A673 (cell line): ENCODE measurements around the gene EIF3L. TPM values are rescaled to one million over a fixed set of nuclear protein-coding genes. Genes with fewer than 3 reads are reported as not detected.

Experiments
- BruUV-seq: library from RNA; stranded (reverse); fragments of 400-500 nt; replicated peaks from 2 replicates; lab custom pipeline; 2021; lab: Mats Ljungman, UMichigan
- CTCF ChIA-PET: fragments of 300-600 bp; sonication (Branson Sonifier 250); formaldehyde crosslinking; loops from one replicate; lab custom pipeline; 2022; ENCODE audit warnings: antibody characterized with exemption; lab: Charles Lee
- POLR2A ChIA-PET: fragments of 300-600 bp; sonication (Branson Sonifier 250); formaldehyde crosslinking; loops from one replicate; lab custom pipeline; 2022; ENCODE audit warnings: antibody characterized with exemption; ENCODE audit not compliant: low non-redundant PET; lab: Charles Lee
- DNase-seq: peaks from one replicate; pipeline ENCODE4 v3.0.0-alpha.2; 2015; ENCODE audit warnings: low spot score
- H3K27ac ChIP-seq: fragments of 200-600 bp; sonication (generic); 2 replicates; pipeline ENCODE4 v1.5.1; 2016; ENCODE audit warnings: mixed run types, low read depth, mild to moderate bottlenecking, mixed read lengths, antibody characterized with exemption, low read length; ENCODE audit not compliant: poor library complexity, severe bottlenecking
- H3K27me3 ChIP-seq: fragments of 200-600 bp; sonication (generic); replicated peaks from 2 replicates; pipeline ENCODE4 v1.6.1; 2017; ENCODE audit warnings: mixed run types, low read depth, mild to moderate bottlenecking, mixed read lengths, antibody characterized with exemption, low read length; ENCODE audit not compliant: insufficient read depth, poor library complexity
- H3K36me3 ChIP-seq: fragments of 200-600 bp; sonication (generic); 2 replicates; pipeline ENCODE4 v1.6.1; 2016; ENCODE audit warnings: mixed run types, mild to moderate bottlenecking, mixed read lengths, antibody characterized with exemption, low read length; ENCODE audit not compliant: insufficient read depth, poor library complexity, severe bottlenecking
- H3K4me1 ChIP-seq: fragments of 200-600 bp; sonication (generic); 2 replicates; pipeline ENCODE4 v1.6.1; 2017; ENCODE audit warnings: mixed run types, mild to moderate bottlenecking, mixed read lengths, antibody characterized with exemption, low read length; ENCODE audit not compliant: insufficient read depth, poor library complexity, severe bottlenecking
- H3K4me3 ChIP-seq: fragments of 200-600 bp; sonication (generic); 2 replicates; pipeline ENCODE4 v1.5.1; 2016; ENCODE audit warnings: low read depth, mixed run types, mild to moderate bottlenecking, mixed read lengths, low read length; ENCODE audit not compliant: poor library complexity, severe bottlenecking
- H3K9me3 ChIP-seq: fragments of 200-600 bp; sonication (generic); 2 replicates; pipeline ENCODE4 v1.6.1; 2016; ENCODE audit warnings: mixed run types, low read depth, mild to moderate bottlenecking, mixed read lengths, antibody characterized with exemption, low read length; ENCODE audit not compliant: poor library complexity, severe bottlenecking
- EZH2 ChIP-seq: fragments of 200-600 bp; sonication (generic); IDR thresholded peaks from 2 replicates; pipeline ENCODE4 v1.6.1; 2017; ENCODE audit warnings: borderline replicate concordance, low read depth, mild to moderate bottlenecking, mixed read lengths, antibody characterized with exemption, low read length; ENCODE audit not compliant: poor library complexity, severe bottlenecking
- intact Hi-C: fragments of 100-400 bp; cut with micrococcal nuclease; formaldehyde crosslinking; loops from one replicate; pipeline ENCODE4 v1.10.0; 2022; ENCODE audit not compliant: unreplicated experiment
- total RNA-seq: library from RNA; stranded (reverse); gene quantifications from 2 replicates; pipeline ENCODE4 v1.2.3, GENCODE V29; 2021
- TF ChIP-seq, protein P1 (sequence below): fragments of 300-800, 200-600 bp; sonication (generic); conservative IDR thresholded peaks from 2 replicates; pipeline ENCODE4 v1.5.1; 2017; ENCODE audit warnings: low read depth, mild to moderate bottlenecking, antibody characterized with exemption, low read length, moderate library complexity, mixed read lengths

The EIF3L gene
- total RNA-seq, 1 experiment from 2014 or later, result 492 TPM

DNA sequence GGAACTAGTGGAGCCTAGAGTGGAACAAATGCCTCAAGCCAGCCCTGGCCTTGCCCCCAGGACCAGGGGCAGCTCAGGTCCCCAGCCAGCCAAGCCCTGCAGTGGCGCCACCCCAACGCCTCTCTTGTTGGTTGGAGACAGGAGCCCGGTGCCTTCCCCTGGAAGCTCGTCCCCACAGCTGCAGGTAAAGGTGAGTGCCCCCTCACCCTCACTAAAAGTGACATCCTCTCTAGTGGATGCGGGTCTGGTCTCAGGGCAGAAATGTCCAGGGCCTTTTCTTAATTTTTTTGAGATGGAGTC, 78.4 kb downstream of the EIF3L start:
- ChIA-PET CTCF (no interaction called here), POLR2A (interaction anchor here (0.6 kb wide), 1 partner anchor 540 kb away, joined by 3 read pairs; the partner anchor contains the start of gene KDELR3)
- H3K9me3 ChIP-seq, result no peaks in the 10 kb centered on the region
- no peaks in the 10 kb centered on the region for H3K27me3 ChIP-seq
- no peak for DNase-seq
- no TSS peak for BruUV-seq
- H3K4me3 ChIP-seq, result no peak overlapping the region
- peaks cover 10% of the 10 kb centered on the region for H3K36me3 ChIP-seq
- intact Hi-C loops, result no loop called here
- H3K4me1 ChIP-seq, result no peaks in the 10 kb centered on the region
- H3K27ac ChIP-seq, result no peak overlapping the region
- TF ChIP-seq, protein P1, sequence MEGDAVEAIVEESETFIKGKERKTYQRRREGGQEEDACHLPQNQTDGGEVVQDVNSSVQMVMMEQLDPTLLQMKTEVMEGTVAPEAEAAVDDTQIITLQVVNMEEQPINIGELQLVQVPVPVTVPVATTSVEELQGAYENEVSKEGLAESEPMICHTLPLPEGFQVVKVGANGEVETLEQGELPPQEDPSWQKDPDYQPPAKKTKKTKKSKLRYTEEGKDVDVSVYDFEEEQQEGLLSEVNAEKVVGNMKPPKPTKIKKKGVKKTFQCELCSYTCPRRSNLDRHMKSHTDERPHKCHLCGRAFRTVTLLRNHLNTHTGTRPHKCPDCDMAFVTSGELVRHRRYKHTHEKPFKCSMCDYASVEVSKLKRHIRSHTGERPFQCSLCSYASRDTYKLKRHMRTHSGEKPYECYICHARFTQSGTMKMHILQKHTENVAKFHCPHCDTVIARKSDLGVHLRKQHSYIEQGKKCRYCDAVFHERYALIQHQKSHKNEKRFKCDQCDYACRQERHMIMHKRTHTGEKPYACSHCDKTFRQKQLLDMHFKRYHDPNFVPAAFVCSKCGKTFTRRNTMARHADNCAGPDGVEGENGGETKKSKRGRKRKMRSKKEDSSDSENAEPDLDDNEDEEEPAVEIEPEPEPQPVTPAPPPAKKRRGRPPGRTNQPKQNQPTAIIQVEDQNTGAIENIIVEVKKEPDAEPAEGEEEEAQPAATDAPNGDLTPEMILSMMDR, result no peak
- TF ChIP-seq EZH2, result no peak

DNA sequence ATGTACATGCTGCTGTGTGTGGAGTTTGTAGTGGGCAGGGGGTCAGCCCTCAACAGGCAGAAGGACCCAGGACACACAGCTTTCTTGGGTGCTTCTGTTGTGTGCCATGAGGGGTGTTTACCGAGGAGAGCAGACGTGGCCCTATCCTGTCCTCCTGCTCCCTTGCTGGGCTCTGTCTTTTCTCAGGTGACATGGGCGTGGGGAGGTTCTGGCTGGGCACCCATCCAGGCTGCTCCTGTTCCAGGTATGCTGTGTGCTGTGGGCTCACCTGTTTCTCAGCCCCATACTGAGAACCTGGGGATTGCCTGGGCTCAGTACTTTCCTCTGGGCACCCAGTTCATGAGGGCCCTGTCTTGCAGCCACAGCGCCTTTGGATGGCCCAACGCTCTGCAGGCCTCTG, 80.2 kb downstream of the EIF3L start:
- H3K27me3 ChIP-seq, result no peaks in the 10 kb centered on the region
- H3K4me1 ChIP-seq, result peaks cover 7% of the 10 kb centered on the region
- no peak for DNase-seq
- intact Hi-C loops, result no loop called here
- no peaks in the 10 kb centered on the region for H3K9me3 ChIP-seq
- peaks cover 14% of the 10 kb centered on the region for H3K36me3 ChIP-seq
- no peak for TF ChIP-seq EZH2
- TF ChIP-seq, protein P1, result no peak
- BruUV-seq, result no TSS peak
- no peak overlapping the region for H3K27ac ChIP-seq
- ChIA-PET CTCF (no interaction called here), POLR2A (no interaction called here)
- H3K4me3 ChIP-seq, result no peak overlapping the region

DNA sequence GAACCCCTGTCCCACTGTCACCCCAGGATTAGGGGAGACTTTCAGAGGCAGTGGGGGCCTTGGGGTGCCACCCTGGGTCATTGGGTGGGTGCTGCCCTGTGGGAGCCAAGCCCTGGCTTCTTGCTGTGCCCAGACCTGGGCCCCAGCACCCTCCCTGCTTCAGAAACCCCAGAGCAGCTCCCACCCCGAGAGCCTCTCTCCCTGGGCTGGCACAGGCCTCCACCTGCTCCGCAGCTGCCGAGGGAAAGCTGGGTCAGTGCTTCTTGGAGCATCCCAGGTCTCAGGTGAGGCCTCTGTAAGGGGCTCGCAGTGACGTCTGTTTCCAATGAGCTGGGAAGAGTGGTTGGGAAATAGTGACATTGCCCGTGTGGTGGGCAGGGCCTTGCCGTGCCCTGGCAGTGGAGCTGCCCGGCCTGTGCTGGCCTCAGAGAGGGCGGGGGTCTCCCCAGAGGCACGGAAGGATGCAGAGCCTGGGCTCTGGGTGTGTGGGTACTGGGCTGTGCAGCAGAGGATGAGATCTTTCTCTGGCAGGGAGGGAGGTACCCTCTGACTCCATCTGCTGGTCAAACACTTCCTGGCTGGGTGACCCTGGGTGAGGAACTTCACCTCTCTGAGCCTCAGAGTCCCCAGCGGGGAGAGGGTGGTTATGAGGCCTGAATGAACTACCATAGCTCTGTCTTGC, 81.2 kb downstream of the EIF3L start:
- Histone ChIP-seq H3K27ac (no peak overlapping the region), H3K9me3 (no peaks in the 10 kb centered on the region), H3K36me3 (peaks cover 14% of the 10 kb centered on the region), H3K27me3 (no peaks in the 10 kb centered on the region), H3K4me1 (peaks cover 7% of the 10 kb centered on the region), H3K4me3 (no peak overlapping the region)
- no peak for DNase-seq
- POLR2A ChIA-PET, result no interaction called here
- CTCF ChIA-PET, result interaction anchor here (0.6 kb wide), 1 partner anchor 12 kb away, joined by 3 read pairs; no protein-coding TSS in a partner anchor
- no TSS peak for BruUV-seq
- TF ChIP-seq, protein P1, result no peak; the same call in 1 of the 2 replicates
- TF ChIP-seq EZH2, result no peak
- intact Hi-C loops, result no loop called here
